GM20431 (cell line): ENCODE results near the gene PCDH1.
"Not testable (repeated sequence)": the region's sequence is repeated elsewhere in the genome, so short reads cannot be mapped to it uniquely, and the experiment has no call there.

ENCODE experiments used
- in situ Hi-C: fragments of 300-500 bp; cut with MseI, MboI; formaldehyde crosslinking; loops from one replicate; pipeline ENCODE4 v1.15.0; 2020; ENCODE audit warnings: low sequenced_read_pairs; ENCODE audit not compliant: unreplicated experiment

The PCDH1 gene

DNA sequence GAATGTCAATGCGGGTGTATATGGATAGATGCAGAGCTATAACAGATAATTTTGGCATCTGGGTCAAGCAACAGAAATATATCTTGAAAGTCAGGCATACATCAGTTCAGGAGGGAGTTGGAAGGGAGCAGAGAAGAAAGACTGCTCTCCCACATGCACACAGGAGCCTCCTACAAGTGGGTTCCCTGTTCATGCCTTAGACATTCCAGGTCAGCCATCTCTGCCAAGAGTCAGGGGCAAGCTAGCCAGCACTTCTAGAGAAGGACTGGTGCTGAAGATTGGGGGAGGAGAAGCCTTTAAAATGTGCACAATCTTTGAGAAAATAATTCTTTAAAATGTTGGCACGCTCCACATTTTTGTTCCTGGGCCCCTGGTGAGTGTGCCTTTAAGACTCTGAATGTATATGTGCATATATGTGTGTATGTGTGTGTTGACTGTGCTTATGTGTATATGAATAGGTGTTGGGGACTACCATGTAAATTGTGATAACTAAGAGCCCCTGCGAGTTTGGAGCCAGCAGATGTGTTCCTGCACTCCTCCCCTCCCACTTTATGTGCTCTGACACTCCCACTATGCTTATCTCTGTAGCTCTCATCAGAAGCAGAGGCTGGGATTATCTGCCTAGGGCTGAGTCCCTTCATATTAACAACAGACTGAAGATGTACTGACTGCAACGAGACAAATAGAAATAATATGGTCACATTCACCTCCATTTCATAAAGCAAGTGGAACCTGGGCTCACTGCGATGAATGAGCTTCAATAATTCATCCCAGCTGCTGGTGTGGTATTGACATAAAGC lies 24.0 kb upstream of the PCDH1 start:
- in situ Hi-C loops = no loop called here

DNA sequence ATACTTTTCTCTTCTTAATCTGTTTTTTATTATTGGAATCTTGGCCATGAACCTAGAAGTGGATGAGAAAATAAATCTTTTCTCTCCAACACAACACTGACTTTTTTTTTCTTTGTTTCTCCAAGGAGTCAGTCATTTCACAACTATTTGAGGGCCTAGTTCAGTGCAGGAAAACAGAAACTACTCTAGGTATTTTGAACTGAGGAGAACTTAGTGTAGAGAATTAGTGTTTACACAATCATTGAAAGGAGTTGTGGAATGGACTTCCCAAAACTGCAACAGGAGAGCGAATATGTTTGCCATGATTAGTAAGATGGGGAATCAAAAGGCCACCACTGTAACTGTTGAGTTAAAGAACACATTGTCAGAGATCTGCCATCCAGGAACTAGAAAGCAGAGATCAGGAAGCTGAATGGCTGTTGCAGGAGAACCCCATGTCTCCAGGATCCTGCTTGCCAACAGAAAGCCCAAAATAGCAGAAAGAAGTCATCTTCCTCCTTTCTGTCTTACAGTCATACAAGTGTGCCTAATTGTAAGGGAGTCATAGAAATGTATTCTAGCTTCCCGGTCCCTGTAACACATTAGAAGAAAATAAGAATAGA lies 20.3 kb upstream of the PCDH1 start:
- in situ Hi-C loops = no loop called here

DNA sequence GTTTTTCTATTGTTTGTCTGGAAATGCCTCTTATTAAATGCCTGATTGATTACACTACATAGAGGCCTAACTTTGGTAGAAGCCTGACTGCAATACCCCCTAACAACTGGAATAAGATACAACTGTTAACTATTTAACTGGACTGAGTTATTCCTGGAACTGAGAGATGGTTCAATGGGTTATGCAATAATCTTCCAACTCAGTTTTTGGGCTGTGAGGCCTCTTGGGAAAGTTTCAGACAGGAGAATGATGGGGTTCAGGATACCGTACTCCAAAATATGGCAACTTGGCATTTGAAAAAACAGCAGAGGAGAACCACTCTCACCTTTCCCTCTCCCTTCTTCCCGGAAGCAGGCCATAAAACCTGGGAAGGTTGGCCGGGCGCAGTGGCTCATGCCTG lies 19.2 kb upstream of the PCDH1 start:
- in situ Hi-C loops = no loop called here

DNA sequence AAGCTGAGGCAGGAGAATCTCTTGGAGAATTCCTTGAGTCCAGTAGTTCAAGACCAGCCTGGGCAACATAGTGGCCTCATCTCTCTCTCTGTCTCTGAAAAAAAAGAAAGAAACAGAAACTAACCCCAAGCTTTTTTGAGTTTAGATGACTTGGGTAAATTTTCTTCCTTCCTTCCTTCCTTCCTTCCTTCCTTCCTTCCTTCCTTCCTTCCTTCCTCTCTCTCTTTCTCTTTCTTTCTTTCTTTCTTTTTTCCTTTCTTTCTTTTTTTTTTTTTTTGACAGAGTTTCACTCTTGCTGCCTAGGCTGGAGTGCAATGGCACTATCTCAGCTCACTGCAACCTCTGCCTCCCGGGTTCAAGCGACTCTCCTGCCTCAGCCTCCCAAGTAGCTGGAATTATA lies 12.2 kb upstream of the PCDH1 start:
- in situ Hi-C loops = not testable (repeated sequence)

DNA sequence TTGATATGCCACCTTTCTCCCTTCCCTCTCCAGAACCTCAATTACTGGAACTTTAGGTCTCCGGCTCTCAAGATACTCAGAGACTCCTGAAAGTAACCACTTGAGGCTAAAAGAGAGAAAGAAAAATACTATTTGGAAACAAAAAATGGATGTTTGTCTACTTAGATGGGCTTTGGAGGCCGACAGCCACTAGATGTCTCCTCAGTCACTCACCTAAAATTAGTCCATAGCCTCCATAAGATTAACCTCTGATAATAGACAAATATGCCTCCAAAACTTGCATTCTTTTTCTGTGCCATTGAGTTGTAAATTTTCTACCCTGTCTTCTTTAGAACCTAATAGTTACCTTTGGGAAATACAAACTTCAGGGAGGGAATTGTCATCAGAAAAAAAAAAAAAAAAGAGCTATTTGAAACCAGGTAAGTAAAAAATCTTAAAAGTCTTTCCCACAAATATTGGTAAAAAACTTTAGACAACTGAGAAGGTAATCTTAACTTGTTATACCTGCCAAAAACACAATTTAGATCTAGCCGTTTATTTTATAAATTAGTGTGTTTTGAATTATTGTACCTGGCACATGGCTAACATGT lies 11.2 kb upstream of the PCDH1 start:
- in situ Hi-C loops = no loop called here

DNA sequence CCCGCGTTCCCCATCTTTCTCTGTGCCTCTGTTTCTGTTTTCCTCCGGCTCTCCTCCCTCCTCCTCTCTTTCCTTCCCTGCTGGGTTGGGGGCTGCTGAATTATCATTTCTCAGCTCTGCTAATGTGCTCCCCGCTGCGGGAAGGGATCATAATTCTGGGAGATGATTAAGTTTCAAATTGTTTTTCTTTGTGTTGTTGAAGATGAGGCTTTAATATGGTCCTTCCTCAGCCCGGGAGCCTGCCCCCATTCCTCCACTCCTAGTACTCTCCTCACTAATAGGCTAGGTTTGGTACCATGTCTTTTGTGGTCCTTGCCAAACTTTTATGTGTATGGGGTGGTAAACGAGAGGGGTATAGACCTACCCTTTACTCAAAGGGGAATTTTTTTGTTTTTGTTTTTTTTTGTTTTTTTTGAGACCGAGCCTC lies 5.7 kb upstream of the PCDH1 start:
- in situ Hi-C loops = no loop called here

DNA sequence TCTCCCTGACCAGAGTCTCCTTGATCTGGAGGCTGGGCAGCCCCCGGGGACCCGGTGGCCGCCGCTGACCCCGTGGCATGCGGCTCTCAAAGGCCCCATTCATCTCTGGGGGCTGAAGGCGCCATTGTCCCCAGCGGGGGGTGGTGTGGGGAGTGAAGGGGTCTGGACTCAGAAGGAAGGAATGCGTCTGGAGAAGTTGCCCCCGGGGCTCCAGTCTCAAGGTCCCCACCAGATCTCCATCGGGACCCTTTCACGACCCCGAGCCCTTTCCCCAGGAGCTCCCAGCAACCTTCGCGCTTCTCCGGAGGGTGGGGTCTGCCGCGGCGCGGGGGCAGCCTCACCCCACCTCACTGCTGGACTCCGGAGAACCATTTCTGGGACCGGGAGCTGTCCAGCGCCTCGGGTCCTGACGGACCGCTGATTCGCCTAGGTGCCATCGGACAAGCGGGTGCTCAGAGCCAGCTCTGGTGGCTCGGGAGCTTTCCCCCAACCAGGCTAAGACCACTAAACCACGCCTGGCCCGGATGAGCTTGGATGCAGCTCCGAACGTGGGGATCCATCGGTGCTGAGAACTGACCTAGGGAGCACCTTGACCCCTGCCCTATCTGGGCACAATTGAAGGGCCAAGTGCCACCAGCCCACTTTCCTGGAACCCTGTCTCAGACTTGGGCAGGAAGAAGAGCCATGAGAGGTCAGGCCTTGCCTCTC lies 5.1 kb upstream of the PCDH1 start:
- in situ Hi-C loops = no loop called here

DNA sequence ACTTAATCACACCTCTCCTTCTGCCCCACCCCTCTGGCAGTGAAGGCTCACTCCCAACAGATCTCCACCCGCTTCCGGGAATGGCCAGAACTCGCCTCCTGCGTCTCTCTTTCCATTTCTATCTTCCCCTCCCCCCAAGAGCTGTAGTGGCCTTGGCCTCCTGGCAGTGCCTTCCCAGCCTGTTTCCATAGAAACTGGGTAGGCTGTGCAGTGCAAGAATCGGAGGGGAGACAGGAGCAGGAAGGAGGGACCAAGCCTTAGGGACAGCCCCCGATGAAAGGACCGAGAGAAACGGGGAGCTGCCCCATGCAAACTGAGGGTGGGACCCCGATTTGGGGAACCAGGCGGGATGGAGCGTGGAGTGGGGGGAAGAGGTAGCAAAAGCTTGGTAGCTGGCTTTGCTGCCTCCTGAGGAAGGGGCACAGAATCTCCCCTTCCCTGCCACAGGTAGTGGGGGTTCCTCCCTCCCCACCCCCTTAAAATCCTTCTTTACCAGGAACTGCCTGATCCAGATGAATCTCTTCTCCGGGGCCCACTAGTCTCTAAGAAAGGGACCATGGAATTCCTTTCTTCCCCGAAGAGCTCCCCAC lies 4.5 kb upstream of the PCDH1 start:
- in situ Hi-C loops = no loop called here

DNA sequence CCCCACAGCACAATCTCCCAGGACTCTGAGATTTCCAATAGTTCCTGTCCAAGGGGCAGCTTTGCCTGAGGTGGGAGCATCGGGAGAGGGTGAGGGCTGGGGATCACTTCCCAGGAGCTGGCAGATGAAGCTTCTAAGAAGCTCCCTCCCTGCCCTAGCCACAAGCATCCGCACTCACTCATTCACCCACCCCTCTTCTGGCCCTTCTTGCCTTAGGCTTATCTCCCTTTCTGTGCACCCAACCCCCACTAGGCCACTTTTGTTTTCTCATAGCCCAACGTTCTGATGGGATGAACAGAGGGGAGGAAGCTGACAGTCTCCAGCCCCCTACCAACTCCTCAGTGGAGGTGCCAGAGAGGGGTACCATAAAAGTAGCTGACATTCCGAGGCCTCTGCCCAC lies 3.7 kb upstream of the PCDH1 start:
- in situ Hi-C loops = no loop called here

DNA sequence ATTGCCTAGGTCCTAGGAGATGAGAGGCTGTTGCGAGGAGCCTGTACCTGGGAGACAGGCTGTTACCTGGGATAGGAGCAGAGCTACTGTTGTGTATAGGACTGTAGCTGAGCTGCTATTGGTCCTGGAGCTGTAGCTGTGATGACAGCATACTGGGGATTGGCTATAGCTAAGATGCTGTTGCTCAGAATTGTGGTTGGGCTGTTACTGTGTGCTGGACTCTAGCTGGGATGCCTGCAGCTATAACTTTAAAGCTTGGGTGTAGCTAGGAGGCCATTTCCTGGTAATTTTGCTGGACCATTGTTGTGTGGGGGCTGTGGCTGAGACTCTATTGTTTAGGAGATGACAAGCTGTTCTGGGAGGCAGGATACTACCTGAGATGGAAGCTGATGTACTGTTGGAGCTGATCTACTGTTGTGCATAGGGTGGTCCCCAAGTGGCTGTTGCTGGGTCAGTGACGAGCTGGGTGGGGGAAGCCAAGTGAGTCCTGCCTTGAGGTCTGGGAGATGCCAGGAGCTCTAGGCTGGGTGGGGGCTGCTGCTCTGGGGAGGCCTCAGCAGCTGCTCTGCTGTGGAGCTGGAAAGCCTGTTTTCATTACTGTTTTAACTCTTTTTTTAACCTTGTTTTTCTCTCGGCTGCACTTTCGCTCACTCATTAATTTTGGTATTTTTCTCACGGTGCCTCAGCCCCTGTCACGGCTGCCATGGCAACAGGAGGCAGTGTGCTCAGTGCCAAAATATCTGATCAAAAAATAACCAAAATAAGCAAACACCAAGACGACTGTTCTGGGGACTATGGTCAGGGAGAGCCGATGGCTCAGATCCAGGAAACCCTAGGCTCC lies 3.0 kb upstream of the PCDH1 start:
- in situ Hi-C loops = no loop called here

DNA sequence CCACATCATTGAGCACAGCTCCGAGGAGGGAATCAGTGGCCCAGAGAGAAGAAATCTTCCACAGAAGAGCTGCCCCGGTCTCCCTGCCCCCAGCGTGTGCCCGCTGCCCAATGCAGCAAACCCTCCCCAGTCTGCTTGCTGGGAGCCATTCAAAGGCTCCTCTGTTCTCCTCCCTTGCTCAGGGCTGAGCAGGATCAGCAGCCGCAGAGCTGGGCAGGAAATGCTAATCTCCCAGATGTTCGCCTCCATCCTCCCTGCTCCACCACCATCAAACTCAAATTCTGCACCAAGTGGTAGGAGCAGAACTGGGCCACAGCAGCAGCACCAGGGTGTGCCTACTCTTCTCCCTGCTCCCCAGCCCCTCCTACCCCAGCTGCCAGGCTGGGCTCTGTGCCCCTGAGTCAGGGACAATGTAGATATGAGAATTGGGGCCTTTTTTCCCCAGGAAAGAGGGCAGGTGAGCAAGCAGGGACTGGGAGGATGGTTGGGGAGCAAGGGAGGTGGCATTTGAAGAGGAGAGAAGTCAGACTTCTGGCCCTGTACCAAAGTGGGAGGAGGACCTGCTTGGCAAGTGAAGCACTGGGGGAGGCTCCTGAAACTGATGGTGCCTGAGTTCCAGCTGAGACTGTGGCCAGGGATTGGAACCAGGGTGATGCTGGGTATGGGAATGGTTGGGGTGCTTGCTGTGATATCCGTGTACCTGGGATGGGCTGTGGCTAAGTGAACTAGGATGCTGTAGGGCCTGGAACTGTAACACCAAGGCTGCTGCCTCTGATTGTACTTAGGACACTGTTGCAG lies 1.9 kb upstream of the PCDH1 start:
- in situ Hi-C loops = no loop called here

DNA sequence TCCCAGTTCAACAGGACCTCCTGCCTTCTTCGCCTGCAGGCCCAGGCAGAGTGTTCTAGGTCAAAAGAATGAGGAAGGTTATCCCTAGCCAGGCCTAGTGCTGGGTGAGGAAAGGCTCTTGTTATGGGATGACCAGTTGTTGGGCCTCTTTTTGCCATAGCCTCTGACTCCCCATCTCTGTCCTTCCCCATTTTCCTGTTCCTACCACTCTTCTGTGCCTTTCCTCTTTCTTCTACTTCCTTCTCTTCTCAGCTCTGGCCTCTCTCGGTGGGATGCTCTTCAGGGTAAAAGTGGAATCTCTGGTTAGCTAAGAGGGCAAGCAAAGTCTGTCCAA lies 1.2 kb upstream of the PCDH1 start:
- in situ Hi-C loops = no loop called here

DNA sequence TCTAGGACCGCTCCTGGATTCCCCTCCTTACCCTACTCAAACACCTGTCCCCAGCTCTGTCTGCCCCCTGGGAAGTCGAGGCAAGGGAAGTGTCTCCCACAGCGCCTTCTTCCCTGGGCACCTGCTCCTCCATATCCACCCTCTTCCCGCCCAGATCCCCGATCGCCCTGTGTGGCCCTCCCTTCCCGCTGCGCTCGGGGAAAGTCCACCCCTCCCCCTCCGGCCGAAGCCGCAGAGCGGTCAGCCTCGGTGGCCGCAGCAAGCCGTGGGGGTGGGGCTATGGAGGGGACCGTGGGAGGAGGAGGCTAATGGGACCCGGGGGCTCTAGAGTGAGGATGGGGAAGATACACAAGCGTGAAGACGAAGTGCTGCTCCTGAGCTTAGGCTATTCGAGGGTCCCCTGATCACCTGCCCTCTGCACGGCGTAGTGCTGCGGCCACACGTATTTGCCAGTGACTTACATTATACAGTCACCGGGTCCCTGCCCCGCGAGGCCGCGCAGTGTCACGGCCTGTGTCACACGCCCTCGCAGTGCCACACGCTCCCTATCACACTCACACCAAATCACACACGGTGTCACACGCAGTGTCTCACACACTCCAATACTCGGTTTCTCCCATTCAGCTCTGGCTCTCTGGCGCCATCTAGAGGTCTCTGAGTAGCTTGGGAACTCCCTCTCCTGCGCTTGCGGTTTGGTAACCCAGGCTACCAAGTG lies 658 bp upstream of the PCDH1 start:
- in situ Hi-C loops = no loop called here

DNA sequence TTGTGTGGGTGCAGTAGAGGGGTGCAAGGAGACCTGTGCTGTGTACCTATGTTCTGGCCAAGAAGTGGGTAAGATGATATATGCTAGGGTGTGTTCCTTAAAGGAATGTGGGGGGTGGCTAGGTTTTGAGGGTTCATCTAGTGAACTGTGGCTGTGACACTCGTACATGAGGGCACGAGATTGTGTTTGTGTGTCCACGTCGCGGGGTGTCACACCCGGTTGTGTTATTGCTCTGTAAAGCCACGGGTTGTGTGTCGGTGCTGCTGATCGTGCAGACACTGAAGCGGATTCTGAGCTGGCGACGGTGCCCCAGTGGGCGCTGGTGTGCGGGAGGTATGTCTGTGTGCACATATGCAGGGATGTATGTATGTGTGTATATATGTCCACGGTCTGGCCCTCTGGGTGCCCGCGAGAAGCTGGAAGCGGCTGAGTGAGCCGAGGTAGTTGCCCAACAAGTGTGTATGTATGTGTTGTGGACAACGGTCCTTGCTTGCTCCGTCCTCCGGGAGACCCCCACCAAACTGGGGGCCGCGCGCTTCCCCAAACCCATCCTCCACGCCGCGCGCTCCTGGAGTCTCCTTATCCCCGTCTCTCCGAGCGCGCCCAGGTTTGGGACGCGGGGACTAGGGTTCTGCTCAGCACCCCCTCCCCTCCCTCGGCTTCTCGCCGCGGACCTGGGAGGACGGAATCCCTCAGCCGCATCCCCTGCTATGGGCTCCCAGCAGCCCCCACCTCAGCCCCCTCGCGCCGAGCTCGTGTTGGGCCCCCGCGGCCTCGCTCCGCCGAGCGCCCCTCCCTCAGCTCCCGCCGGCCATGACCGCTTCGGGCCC lies 639 bp downstream of the PCDH1 start:
- in situ Hi-C loops = no loop called here

DNA sequence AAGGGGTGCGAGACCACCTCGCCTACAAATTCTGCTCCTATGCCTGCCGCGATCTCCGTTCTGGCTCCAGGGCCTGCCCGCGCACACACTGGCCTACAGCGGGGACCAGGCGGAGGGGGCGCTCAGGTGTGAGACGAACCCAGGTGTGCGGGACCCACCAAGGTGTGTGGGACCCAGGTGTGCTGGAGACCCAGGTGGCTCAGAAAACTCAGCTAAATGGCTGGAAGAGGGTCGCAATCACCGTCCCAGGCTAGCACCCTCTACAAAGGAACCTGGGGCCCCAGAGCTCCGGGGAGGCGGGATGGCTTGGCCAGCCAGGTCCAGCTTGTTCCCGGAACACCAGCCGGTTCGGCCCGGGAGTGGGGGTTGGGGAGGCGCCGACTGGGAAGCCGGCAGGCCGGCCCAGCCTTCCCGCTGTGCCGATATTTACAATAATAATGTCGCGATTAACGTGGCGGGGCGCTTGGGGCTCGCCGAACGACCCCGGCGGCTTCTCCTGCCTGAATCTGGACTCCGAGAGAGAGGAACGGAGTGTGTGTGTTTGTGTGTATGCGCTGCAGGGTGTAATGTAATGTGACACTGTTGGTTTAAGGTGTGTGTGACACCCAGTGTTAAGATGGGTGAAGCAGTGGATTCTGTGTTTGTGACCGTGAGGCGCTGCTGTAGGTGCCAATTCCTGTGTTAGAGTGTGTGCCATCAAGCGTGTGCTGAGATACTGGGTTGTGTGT lies 1.4 kb downstream of the PCDH1 start:
- in situ Hi-C loops = no loop called here

DNA sequence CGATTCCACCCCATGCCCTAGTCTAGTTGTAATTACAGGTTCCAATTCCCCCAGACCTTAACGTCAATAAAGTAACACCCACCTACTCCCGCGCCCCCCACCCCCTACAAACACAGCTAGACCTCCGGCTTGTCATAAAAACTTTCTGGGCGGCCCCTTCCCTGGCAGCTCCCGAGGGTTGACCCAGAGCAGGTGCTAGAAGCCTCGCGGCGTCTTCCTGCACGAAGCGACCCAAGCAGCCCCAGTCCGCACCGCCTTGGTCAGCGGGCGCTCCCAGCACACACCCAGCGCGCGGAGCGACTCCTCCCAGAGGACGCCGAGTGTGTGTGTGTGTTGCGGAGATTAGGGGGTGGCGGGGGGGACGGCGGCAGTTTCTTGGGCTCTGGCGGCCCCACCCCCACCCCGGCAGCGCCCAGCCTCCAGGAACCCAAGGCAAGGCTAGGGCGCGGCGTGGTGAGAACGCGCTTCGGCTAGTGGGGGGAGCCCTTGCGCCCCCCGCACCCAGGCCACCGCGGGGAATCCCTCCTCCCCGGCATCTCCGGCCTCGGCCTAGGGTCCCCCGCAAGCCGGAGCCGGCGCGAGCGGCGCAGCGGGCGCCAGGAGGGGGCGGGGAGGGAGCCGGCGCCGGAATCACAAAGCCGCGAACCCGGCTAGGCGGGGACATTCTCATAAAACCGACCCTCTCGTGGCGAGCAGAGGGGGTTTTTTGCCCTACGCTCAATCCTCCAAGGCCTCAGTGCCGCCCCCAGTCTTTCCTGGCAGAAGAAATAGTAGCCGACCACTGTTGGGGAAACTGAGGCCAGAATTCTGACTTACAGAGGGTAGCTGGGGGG lies 2.2 kb downstream of the PCDH1 start:
- in situ Hi-C loops = no loop called here
